ENCODE results near the gene C2CD2.

- TF ChIP-seq CTCF (conservative IDR thresholded peaks at IDR 0.05; ENCODE audit: low read length) (no peak), EZH2phosphoT487 (IDR thresholded peaks at IDR 0.05; ENCODE audit: borderline replicate concordance) (no peak)
Measured at GRCh38 chr21:41970751-41971653, 17.2 kb upstream of the C2CD2 start.
